Kidney (tissue), 14 donors: Measurements from ENCODE around the gene PKIG. TPM values are rescaled to one million over a fixed set of nuclear protein-coding genes. Genes with fewer than 3 reads are reported as not detected.

Experiments used
- DNase-seq, 5 donors: peaks; one replicate each; pipeline ENCODE4 v3.0.0-alpha.2; 2013 to 2020
- FAIRE-seq: peaks from 2 replicates; lab custom pipeline; 2012; peaks lifted over from hg19 to GRCh38; lab: Jason Lieb, UNC
- H3K27ac ChIP-seq, 2 donors: one replicate each; pipeline ENCODE4 v1.7.0; 2013; ENCODE audit warnings: low read depth in 2 of 2, low read length in 2 of 2, inconsistent platforms in 1 of 2
- H3K27me3 ChIP-seq: one replicate; pipeline ENCODE4 v1.7.1; 2013; ENCODE audit warnings: low read length, inconsistent platforms; ENCODE audit not compliant: control insufficient read depth, insufficient read depth
- H3K36me3 ChIP-seq, 3 donors: one replicate each; pipeline versions ENCODE4 v1.7.0 to v1.7.1; 2013; ENCODE audit warnings: low read length in 3 of 3, control low read depth in 1 of 3, inconsistent platforms in 1 of 3; ENCODE audit not compliant: insufficient read depth in 3 of 3, control insufficient read depth in 2 of 3
- H3K4me1 ChIP-seq, 3 donors: one replicate each; pipeline versions ENCODE4 v1.7.0 to v1.7.1; 2013; ENCODE audit warnings: low read length in 3 of 3, inconsistent platforms in 1 of 3, low read depth in 1 of 3; ENCODE audit not compliant: control insufficient read depth in 2 of 3, insufficient read depth in 2 of 3
- H3K4me3 ChIP-seq, 3 donors: one replicate each; pipeline versions ENCODE4 v1.7.0 to v1.8.1; 2013; ENCODE audit warnings: low read length in 3 of 3, control low read depth in 1 of 3, inconsistent platforms in 1 of 3
- H3K9ac ChIP-seq, 3 donors: one replicate each; pipeline versions ENCODE4 v1.7.0 to v1.7.1; 2013; ENCODE audit warnings: low read length in 3 of 3, control low read depth in 1 of 3, inconsistent platforms in 1 of 3
- H3K9me3 ChIP-seq, 3 donors: one replicate each; pipeline versions ENCODE4 v1.7.0 to v1.7.1; 2013; ENCODE audit warnings: low read length in 3 of 3, control low read depth in 1 of 3, inconsistent platforms in 1 of 3; ENCODE audit not compliant: control insufficient read depth in 2 of 3, insufficient read depth in 1 of 3
- CTCF ChIP-seq: IDR thresholded peaks from 3 replicates; pipeline ENCODE4 v1.5.1; 2012; ENCODE audit warnings: mild to moderate bottlenecking, moderate library complexity, borderline replicate concordance; ENCODE audit not compliant: insufficient read depth; ENCODE audit errors: extremely low read depth
- intact Hi-C: fragments of 100-400 bp; cut with DNase I; formaldehyde crosslinking; loops from one replicate; pipeline ENCODE4 v1.11.1; 2022
- polyA plus RNA-seq: library from polyadenylated mRNA; stranded (reverse); fragments of 350-450 nt; fragmentation: Illumina TruSeq; extraction: RNeasy Lipid Tissue Mini Kit (QIAGEN cat#74804); gene quantifications from one replicate; pipeline ENCODE4 v1.2.3, GENCODE V29; 2014; ENCODE audit warnings: low read depth, low replicate concordance; ENCODE audit not compliant: insufficient read depth
- total RNA-seq: library from RNA; stranded (reverse); fragmentation: NEBNext Ultra II Directional; extraction: Animal tissue kit (Norgen Biotek cat#: 25700); gene quantifications from one replicate; pipeline ENCODE4 v1.2.1, GENCODE V29; 2021
- donor health status: control.
- donor health status: control.
- donor health status: control.
- donor health status: control.
- donor health status: control.
- donor health status: DM: yes; HTN: yes; CAD: no.
- donor health status: Normal renal cell carcinoma (clear cell type).

The PKIG gene
- total and polyA plus RNA-seq, 2 donors from 2014 or later, result 71.1 to 150 TPM

- FAIRE-seq (no peak), DNase-seq (no peak)
- no peak for TF ChIP-seq CTCF
- Histone ChIP-seq H3K9me3 (no peaks in the 10 kb centered on the region), H3K27ac (no peak overlapping the region), H3K4me3 (peak overlapping the region; percentile 17 to 46 (median 33)), H3K9ac (peak overlapping the region in 1 of 3 donors; percentile 7), H3K27me3 (no peaks in the 10 kb centered on the region), H3K36me3 (no peaks in the 10 kb centered on the region), H3K4me1 (peaks cover 0 to 29% (median 16%) of the 10 kb centered on the region in 3 donors)
- intact Hi-C loops, result no loop called here
Measured at GRCh38 chr20:44584162-44584561, 1.8 kb downstream of the PKIG start.

GRCh38 chr20:44585057-44585963, 2.9 kb downstream of the PKIG start:
- intact Hi-C loops, result no loop called here
- Histone ChIP-seq H3K4me3 (peak overlapping the region in 1 of 3 donors; percentile 22), H3K4me1 (peaks cover 0 to 21% (median 16%) of the 10 kb centered on the region in 3 donors), H3K36me3 (peaks cover 0 to 2% (median 1%) of the 10 kb centered on the region in 3 donors), H3K27ac (no peak overlapping the region), H3K9me3 (no peaks in the 10 kb centered on the region), H3K27me3 (no peaks in the 10 kb centered on the region), H3K9ac (no peak overlapping the region)
- FAIRE-seq (no peak), DNase-seq (no peak)
- TF ChIP-seq CTCF, result no peak

- intact Hi-C loops, result no loop called here
- peak in 1 of 5 donors; percentile 19 for DNase-seq
- Histone ChIP-seq H3K9me3 (no peaks in the 10 kb centered on the region), H3K27ac (no peak overlapping the region), H3K4me3 (no peak overlapping the region), H3K27me3 (no peaks in the 10 kb centered on the region), H3K4me1 (peaks cover 0 to 15% (median 14%) of the 10 kb centered on the region in 3 donors), H3K9ac (no peak overlapping the region), H3K36me3 (peaks cover 0 to 6% (median 6%) of the 10 kb centered on the region in 3 donors)
- no peak for FAIRE-seq
- no peak for TF ChIP-seq CTCF
Measured at GRCh38 chr20:44586289-44586911, 4.0 kb downstream of the PKIG start.
